ENCODE results near the gene SLC6A6.

- TF ChIP-seq POLR2AphosphoS5 (IDR thresholded peaks at IDR 0.05), result no peak
- TF ChIP-seq, protein P1, sequence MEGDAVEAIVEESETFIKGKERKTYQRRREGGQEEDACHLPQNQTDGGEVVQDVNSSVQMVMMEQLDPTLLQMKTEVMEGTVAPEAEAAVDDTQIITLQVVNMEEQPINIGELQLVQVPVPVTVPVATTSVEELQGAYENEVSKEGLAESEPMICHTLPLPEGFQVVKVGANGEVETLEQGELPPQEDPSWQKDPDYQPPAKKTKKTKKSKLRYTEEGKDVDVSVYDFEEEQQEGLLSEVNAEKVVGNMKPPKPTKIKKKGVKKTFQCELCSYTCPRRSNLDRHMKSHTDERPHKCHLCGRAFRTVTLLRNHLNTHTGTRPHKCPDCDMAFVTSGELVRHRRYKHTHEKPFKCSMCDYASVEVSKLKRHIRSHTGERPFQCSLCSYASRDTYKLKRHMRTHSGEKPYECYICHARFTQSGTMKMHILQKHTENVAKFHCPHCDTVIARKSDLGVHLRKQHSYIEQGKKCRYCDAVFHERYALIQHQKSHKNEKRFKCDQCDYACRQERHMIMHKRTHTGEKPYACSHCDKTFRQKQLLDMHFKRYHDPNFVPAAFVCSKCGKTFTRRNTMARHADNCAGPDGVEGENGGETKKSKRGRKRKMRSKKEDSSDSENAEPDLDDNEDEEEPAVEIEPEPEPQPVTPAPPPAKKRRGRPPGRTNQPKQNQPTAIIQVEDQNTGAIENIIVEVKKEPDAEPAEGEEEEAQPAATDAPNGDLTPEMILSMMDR (IDR thresholded peaks at IDR 0.05), result no peak
Measured at GRCh38 chr3:14471690-14472089, 69.3 kb downstream of the SLC6A6 start.
